Measurements from ENCODE around the gene SYNGAP1.
"Not testable (repeated sequence)": the region's sequence is repeated elsewhere in the genome, so short reads cannot be mapped to it uniquely, and the experiment has no call there.

The SYNGAP1 gene

DNA sequence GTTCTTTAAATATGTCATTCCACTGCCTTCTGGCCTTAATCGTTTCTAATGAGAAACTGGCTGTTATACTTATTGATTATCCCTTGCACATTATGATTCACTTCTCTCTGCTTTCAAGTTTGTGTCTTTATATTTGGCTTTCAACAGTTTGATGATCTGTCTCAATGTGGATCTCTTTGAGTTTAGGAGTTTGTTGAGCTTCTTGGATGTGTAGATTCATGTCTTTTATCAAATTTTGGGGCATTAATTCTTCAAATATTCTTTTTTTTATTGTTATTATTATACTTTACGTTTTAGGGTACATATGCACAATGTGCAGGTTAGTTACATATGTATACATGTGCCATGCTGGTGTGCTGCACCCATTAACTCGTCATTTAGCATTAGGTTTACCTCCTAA lies 63.8 kb downstream of the SYNGAP1 start:
- no peak for FAIRE-seq

DNA sequence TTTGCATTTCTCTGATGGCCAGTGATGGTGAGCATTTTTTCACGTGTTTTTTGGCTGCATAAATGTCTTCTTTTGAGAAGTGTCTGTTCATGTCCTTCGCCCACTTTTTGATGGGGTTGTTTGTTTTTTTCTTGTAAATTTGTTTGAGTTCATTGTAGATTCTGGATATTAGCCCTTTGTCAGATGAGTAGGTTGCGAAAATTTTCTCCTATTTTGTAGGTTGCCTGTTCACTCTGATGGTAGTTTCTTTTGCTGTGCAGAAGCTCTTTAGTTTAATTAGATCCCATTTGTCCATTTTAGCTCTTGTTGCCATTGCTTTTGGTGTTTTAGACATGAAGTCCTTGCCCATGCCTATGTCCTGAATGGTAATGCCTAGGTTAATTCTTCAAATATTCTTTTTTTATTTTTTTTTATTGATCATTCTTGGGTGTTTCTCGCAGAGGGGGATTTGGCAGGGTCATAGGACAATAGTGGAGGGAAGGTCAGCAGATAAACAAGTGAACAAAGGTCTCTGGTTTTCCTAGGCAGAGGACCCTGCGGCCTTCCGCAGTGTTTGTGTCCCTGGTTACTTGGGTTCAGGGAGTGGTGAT lies 64.9 kb downstream of the SYNGAP1 start:
- not testable (repeated sequence) for FAIRE-seq

DNA sequence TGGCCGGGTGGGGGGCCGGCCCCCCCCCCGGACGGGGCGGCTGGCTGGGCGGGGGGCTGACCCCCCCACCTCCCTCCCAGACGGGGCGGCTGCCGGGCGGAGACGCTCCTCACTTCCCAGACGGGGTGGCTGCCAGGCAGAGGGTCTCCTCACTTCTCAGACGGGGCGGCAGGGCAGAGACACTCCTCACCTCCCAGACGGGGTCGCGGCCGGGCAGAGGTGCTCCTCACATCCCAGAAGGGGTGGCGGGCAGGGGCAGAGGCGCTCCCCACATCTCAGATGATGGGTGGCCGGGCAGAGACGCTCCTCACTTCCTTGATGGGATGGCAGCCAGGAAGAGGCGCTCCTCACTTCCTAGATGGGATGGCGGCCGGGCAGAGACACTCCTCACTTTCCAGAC lies 65.8 kb downstream of the SYNGAP1 start:
- FAIRE-seq = not testable (repeated sequence)

DNA sequence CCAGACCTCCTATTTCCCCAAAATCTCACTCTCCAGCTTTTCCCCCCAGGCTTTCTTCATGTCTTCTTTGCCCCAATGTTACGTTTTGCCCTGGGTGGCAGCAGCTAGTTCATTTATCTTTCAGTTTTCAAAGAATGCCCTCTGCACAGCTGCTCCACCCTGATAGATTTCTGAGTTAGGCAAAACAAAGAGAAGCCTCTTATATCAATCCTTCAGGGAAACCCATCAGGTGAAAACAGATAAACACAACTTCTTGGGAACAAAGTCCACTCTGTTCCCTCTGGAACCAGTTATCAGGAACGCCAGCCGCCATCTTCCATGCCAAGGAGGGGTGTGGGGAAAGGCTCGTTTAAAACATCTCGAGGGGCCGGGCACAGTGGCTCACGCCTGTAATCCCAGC lies 68.5 kb downstream of the SYNGAP1 start:
- FAIRE-seq = no peak

DNA sequence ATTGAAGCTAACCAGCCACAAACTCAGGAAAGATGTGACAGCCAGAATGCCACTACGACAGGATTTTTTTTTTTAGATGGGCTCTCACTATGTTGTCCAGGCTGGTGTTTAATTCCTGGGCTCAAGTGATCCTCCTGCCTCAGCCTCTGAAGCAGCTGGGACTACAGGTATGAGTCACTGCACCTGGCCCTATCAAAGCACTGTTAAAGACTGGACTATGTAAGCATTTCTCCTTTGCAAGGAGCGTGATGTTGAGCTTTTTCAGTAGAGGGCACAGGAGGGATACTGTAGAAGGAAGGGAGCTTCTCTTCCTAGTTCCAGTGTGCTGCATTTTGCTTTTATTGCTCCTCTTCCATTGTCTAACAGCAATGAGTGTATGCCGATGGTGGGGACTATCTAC lies 70.3 kb downstream of the SYNGAP1 start:
- FAIRE-seq = no peak

DNA sequence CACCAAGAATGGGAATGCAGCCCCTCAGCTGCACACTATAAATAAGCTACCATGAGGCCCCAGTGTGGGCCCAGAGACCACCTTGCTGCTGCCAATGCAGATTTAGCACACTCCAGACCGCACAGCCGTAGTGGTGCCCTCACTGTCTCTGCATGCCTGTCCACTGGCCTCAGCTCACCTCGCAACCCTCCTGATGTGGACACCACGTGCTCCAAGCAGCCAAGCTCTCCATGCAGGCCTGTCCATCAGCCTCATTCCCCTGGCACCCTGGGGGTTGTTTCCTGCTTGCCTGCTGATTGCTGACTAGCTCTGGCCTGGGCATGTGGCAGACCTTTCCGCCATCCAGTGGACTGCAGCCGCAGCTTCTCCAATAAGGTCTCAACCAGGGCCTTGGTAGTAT lies 70.8 kb downstream of the SYNGAP1 start:
- FAIRE-seq = no peak

DNA sequence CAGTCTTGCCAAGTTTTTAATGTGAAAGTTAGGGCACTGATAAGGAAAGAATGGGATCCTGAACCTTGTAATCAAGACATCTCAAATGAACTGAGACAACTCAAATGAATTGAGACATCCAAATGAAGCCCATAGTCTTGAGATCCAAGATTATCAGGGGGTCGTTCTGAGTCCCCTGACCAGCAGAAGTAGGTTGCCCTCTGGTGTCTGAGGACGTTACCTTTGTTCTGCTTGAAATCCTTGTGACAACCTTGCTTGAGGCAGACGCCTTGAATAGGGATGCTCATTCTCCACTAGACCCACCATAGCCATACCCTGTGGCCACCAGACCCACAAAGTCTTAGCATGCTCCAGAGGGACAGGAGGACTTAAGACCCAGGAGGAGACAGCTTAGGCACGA lies 72.2 kb downstream of the SYNGAP1 start:
- no peak for FAIRE-seq

DNA sequence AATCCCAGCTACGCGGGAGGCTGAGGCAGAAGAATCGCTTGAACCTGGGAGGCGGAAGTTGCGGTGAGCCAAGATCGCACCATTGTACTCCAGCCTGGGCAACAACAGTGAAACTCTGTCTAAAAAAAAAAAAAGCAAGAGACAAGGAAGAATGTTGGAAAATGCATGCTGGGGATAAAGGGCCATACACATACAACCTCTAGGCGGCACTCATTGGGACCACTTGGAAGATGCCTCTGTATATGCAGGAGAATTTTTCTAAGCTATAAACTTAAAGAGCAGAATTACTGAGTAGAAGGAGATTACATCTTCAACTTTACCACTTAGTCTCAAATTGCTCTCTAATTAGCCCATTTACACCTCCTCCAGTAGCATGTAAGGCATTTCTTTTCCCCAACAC lies 77.3 kb downstream of the SYNGAP1 start:
- no peak for FAIRE-seq

DNA sequence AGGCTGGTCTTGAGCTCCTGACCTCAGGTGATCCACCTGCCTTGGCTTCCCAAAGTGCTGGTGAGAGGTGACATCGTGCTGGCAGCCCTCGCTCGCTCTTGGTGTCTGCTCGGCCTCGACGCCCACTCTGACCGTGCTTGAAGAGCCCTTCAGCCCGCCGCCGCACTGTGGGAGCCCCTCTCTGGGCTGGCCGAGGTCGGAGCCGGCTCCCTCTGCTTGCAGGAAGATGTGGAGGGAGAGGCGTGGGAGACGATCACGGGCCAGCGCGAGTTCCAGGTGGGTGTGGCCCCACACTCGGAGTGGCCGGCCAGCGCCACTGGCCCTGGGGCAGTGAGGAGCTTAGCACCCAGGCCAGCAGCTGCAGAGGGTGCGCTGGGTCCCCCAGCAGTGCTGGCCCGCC lies 82.6 kb downstream of the SYNGAP1 start:
- FAIRE-seq = no peak

DNA sequence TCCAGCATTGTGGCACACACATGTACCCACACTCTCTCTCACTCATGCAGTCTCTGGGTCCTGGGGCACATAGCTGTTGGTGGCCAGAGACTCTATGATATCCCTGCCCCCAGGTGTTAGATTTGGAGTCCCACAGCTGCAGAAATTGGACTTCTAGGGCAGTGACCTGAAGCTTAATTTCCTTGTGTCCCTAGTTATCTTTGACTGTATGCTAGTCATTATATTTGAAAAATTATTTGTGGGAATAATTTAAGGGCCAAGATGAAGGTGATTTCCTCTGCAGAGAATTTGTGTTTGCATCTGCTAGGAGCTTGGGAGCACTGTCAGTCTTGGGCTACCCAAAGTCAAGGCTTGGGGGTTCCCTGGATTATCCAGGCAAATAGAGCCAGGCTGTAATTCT lies 84.6 kb downstream of the SYNGAP1 start:
- no peak for FAIRE-seq
